Keratinocyte (primary cell): ENCODE results near the gene TCP10L. TPM values are rescaled to one million over a fixed set of nuclear protein-coding genes. Genes with fewer than 3 reads are reported as not detected.

Source experiments
- DNase-seq: peaks from one replicate; pipeline ENCODE4 v3.0.0-alpha.2; 2011; ENCODE audit warnings: low read depth, missing footprints, low spot score
- FAIRE-seq: peaks from 2 replicates; lab custom pipeline; 2011; peaks lifted over from hg19 to GRCh38; lab: Jason Lieb, UNC
- H2AFZ ChIP-seq: 2 replicates; pipeline ENCODE4 v1.6.0; 2012; ENCODE audit warnings: low read length, control low read depth, inconsistent platforms; ENCODE audit not compliant: control insufficient read depth
- H3K27ac ChIP-seq: 2 replicates; pipeline ENCODE4 v1.5.1; 2011; ENCODE audit warnings: low read length; ENCODE audit not compliant: control insufficient read depth, insufficient read depth
- H3K27me3 ChIP-seq: 3 replicates; pipeline ENCODE4 v1.6.0; 2011; ENCODE audit warnings: low read length; ENCODE audit not compliant: control insufficient read depth, insufficient read depth; ENCODE audit errors: extremely low read depth
- H3K36me3 ChIP-seq, 2 experiments: 2 replicates in 1 of 2; 3 replicates in 1 of 2; pipeline ENCODE4 v1.5.1; 2011; ENCODE audit warnings: low read length in 2 of 2, mild to moderate bottlenecking in 1 of 2; ENCODE audit not compliant: control insufficient read depth in 2 of 2, insufficient read depth in 2 of 2; ENCODE audit errors: extremely low read depth in 1 of 2
- H3K4me1 ChIP-seq: 3 replicates; pipeline ENCODE4 v1.5.1; 2011; ENCODE audit warnings: low read length; ENCODE audit not compliant: control insufficient read depth, insufficient read depth; ENCODE audit errors: extremely low read depth
- H3K4me2 ChIP-seq: 3 replicates; pipeline ENCODE4 v1.6.0; 2011; ENCODE audit warnings: low read depth, low read length; ENCODE audit not compliant: control insufficient read depth, insufficient read depth; ENCODE audit errors: extremely low read depth
- H3K4me3 ChIP-seq, 3 experiments: fragments of 200-600 bp in 1 of 3; sonication (generic) in 1 of 3; 2 replicates in 2 of 3; 3 replicates in 1 of 3; pipeline ENCODE4 v1.5.1; 2011 to 2016; ENCODE audit warnings: low read length in 3 of 3, mild to moderate bottlenecking in 3 of 3, control low read depth in 2 of 3, inconsistent platforms in 1 of 3, low read depth in 1 of 3, mixed read lengths in 1 of 3, mixed run types in 1 of 3, moderate library complexity in 1 of 3; ENCODE audit not compliant: control insufficient read depth in 2 of 3, insufficient read depth in 2 of 3; ENCODE audit errors: extremely low read depth in 1 of 3
- H3K79me2 ChIP-seq: 2 replicates; pipeline ENCODE4 v1.6.0; 2012; ENCODE audit warnings: low read length; ENCODE audit not compliant: control insufficient read depth, insufficient read depth
- H3K9ac ChIP-seq: 3 replicates; pipeline ENCODE4 v1.6.0; 2011; ENCODE audit warnings: low read length; ENCODE audit not compliant: control insufficient read depth, insufficient read depth; ENCODE audit errors: extremely low read depth
- H3K9me1 ChIP-seq: 3 replicates; pipeline ENCODE4 v1.6.0; 2011; ENCODE audit warnings: low read length; ENCODE audit not compliant: control insufficient read depth, insufficient read depth; ENCODE audit errors: extremely low read depth
- H3K9me3 ChIP-seq: 2 replicates; pipeline ENCODE4 v1.5.1; 2012; ENCODE audit warnings: low read depth, low read length; ENCODE audit not compliant: control insufficient read depth
- H4K20me1 ChIP-seq: 3 replicates; pipeline ENCODE4 v1.6.0; 2011; ENCODE audit warnings: low read length; ENCODE audit not compliant: control insufficient read depth, insufficient read depth; ENCODE audit errors: extremely low read depth
- CTCF ChIP-seq, 3 experiments: IDR thresholded peaks in 1 of 3; conservative IDR thresholded peaks in 1 of 3; optimal IDR thresholded peaks in 1 of 3; 2 replicates in 2 of 3; 3 replicates in 1 of 3; pipeline versions ENCODE3 to v1.5.1; 2011; ENCODE audit warnings: low read length in 3 of 3, mild to moderate bottlenecking in 3 of 3, moderate library complexity in 2 of 3, control low read depth in 1 of 3, inconsistent platforms in 1 of 3; ENCODE audit not compliant: insufficient read depth in 2 of 3; ENCODE audit errors: extremely low read depth in 1 of 3
- EZH2 ChIP-seq: IDR thresholded peaks from one replicate; pipeline ENCODE4 v1.6.1; 2012; ENCODE audit warnings: inconsistent platforms, mild to moderate bottlenecking, low read length, moderate library complexity
- dilution Hi-C: fragments of 300-500 bp; cut with MboI; formaldehyde crosslinking; loops from one replicate; pipeline ENCODE4 v1.7.0; 2020; ENCODE audit warnings: low sequenced_read_pairs; ENCODE audit not compliant: extremely low pct_ligation_motif_present
- polyA plus RNA-seq, 5 experiments: library from polyadenylated mRNA; depleted of rRNA in 3 of 5; stranded (reverse) in 3 of 5; stranded (forward) in 1 of 5; unstranded in 1 of 5; fragments of >200 nt; gene quantifications; 1 replicate in 1 of 5; 2 replicates in 3 of 5; 3 replicates in 1 of 5; pipeline versions ENCODE4 v1.2.1 to v1.2.3, GENCODE V29; 2011 to 2012; ENCODE audit warnings: missing spikeins in 2 of 5, low read depth in 1 of 5, low replicate concordance in 1 of 5

The TCP10L gene
- polyA plus RNA-seq, 1 donor (not counting 4 experiments of a cell fraction or from before 2014, with no cell fraction given), result 0.25 TPM

GRCh38 chr21:32549440-32549839 is 35.9 kb downstream of the TCP10L start:
- Histone ChIP-seq H3K4me1 (no peaks in the 10 kb centered on the region), H3K4me3 (no peak overlapping the region), H3K4me2 (no peak overlapping the region), H3K27me3 (no peaks in the 10 kb centered on the region), H3K9me1 (no peaks in the 10 kb centered on the region), H3K9me3 (no peaks in the 10 kb centered on the region), H4K20me1 (no peaks in the 10 kb centered on the region), H3K27ac (no peak overlapping the region), H3K36me3 (no peaks in the 10 kb centered on the region), H3K9ac (no peak overlapping the region), H3K79me2 (no peaks in the 10 kb centered on the region), H2AFZ (no peak overlapping the region)
- no peak for FAIRE-seq
- TF ChIP-seq CTCF (optimal IDR thresholded peaks at IDR 0.05 in 1 of 3, IDR thresholded peaks at IDR 0.05 in 1 of 3, conservative IDR thresholded peaks at IDR 0.05 in 1 of 3; ENCODE audit: extremely low read depth in 1 of 3, insufficient read depth in 2 of 3, low read length in 3 of 3) (no peak), EZH2 (no peak)
- dilution Hi-C loops, result no loop called here
- DNase-seq, result no peak

- Histone ChIP-seq H3K36me3 (no peaks in the 10 kb centered on the region), H2AFZ (no peak overlapping the region), H3K9me3 (no peaks in the 10 kb centered on the region), H3K9ac (no peak overlapping the region), H3K4me2 (no peak overlapping the region), H3K79me2 (no peaks in the 10 kb centered on the region), H3K4me3 (no peak overlapping the region), H3K4me1 (no peaks in the 10 kb centered on the region), H4K20me1 (no peaks in the 10 kb centered on the region), H3K9me1 (no peaks in the 10 kb centered on the region), H3K27me3 (no peaks in the 10 kb centered on the region), H3K27ac (no peak overlapping the region)
- TF ChIP-seq EZH2 (no peak), CTCF (optimal IDR thresholded peaks at IDR 0.05 in 1 of 3, IDR thresholded peaks at IDR 0.05 in 1 of 3, conservative IDR thresholded peaks at IDR 0.05 in 1 of 3; ENCODE audit: extremely low read depth in 1 of 3, insufficient read depth in 2 of 3, low read length in 3 of 3) (no peak)
- no peak for FAIRE-seq
- dilution Hi-C loops, result no loop called here
- DNase-seq, result no peak
Observed at GRCh38 chr21:32548978-32549377, 36.3 kb downstream of the TCP10L start.
